Panc1 (cell line): ENCODE data around the gene PRTFDC1. TPM values are rescaled to one million over a fixed set of nuclear protein-coding genes. Genes with fewer than 3 reads are reported as not detected.

Experiments used
- ATAC-seq: fragments of 200-7000 bp; cut with Tn5 transposase; 2 replicates; pipeline ENCODE4 v1.9.1; 2020; ENCODE audit warnings: mild to moderate bottlenecking, moderate library complexity
- BruUV-seq: library from RNA; stranded (reverse); fragments of 400-500 nt; replicated peaks from 2 replicates; lab custom pipeline; 2021; lab: Mats Ljungman, UMichigan
- CTCF ChIA-PET: fragments of 300-600 bp; sonication (Branson Sonifier 250); formaldehyde crosslinking; loops from one replicate; lab custom pipeline; 2022; ENCODE audit warnings: antibody characterized with exemption; lab: Charles Lee
- POLR2A ChIA-PET: fragments of 300-600 bp; sonication (Branson Sonifier 250); formaldehyde crosslinking; loops from one replicate; lab custom pipeline; 2022; ENCODE audit warnings: antibody characterized with exemption; lab: Charles Lee
- DNase-seq: peaks from one replicate; pipeline ENCODE4 v3.0.0-alpha.2; 2010; ENCODE audit warnings: low read depth, low spot score
- H3K27ac ChIP-seq: 2 replicates; pipeline ENCODE4 v1.5.1; 2011; ENCODE audit warnings: mild to moderate bottlenecking, low read length, inconsistent platforms
- H3K27me3 ChIP-seq: fragments of 200-500 bp; sonication (Bioruptor generic); 2 replicates; pipeline ENCODE4 v1.6.0; 2014; ENCODE audit warnings: low read length, inconsistent platforms; ENCODE audit not compliant: control insufficient read depth, insufficient read depth
- H3K36me3 ChIP-seq: fragments of 200-500 bp; sonication (Bioruptor generic); 2 replicates; pipeline ENCODE4 v1.5.1; 2014; ENCODE audit warnings: inconsistent platforms, mild to moderate bottlenecking, low read length, moderate library complexity; ENCODE audit not compliant: control insufficient read depth, insufficient read depth
- H3K4me1 ChIP-seq: 2 replicates; pipeline ENCODE4 v1.5.1; 2011; ENCODE audit warnings: inconsistent platforms, mild to moderate bottlenecking, low read length, moderate library complexity; ENCODE audit not compliant: control insufficient read depth, insufficient read depth
- H3K4me3 ChIP-seq, 2 experiments: 2 replicates each; pipeline ENCODE4 v1.5.1; 2011 to 2012; ENCODE audit warnings: low read depth in 2 of 2, low read length in 2 of 2, mild to moderate bottlenecking in 2 of 2, inconsistent platforms in 1 of 2, moderate library complexity in 1 of 2
- H3K9me3 ChIP-seq: fragments of 200-500 bp; sonication (Bioruptor generic); 2 replicates; pipeline ENCODE4 v1.5.1; 2014; ENCODE audit warnings: low read depth, mild to moderate bottlenecking, inconsistent platforms, low read length, moderate library complexity; ENCODE audit not compliant: control insufficient read depth, insufficient read depth
- POLR2AphosphoS5 ChIP-seq: IDR thresholded peaks from 2 replicates; pipeline ENCODE4 v1.6.1; 2012; ENCODE audit warnings: mild to moderate bottlenecking, low read depth, low read length, moderate library complexity
- SIN3A ChIP-seq: IDR thresholded peaks from 2 replicates; pipeline ENCODE4 v1.6.1; 2012; ENCODE audit warnings: low read depth, mild to moderate bottlenecking, low read length, moderate library complexity, borderline replicate concordance; ENCODE audit not compliant: insufficient read depth
- TCF7L2 ChIP-seq: IDR thresholded peaks from 2 replicates; pipeline ENCODE4 v1.6.1; 2011; ENCODE audit warnings: mild to moderate bottlenecking, low read depth, low read length, inconsistent platforms
- in situ Hi-C: cut with HindIII; loops from 2 replicates; pipeline ENCODE4 v1.10.0; 2016; ENCODE audit warnings: low sequenced_read_pairs, low pct_unique_long_range_greater_than_20kb
- intact Hi-C: fragments of 100-400 bp; cut with micrococcal nuclease; formaldehyde crosslinking; loops from one replicate; pipeline ENCODE4 v1.10.0; 2022; ENCODE audit not compliant: unreplicated experiment
- total RNA-seq: library from RNA; stranded (reverse); gene quantifications from one replicate; pipeline ENCODE4 v1.2.1, GENCODE V29; 2021; ENCODE audit not compliant: unreplicated experiment
- TF ChIP-seq, protein P1 (sequence below), 2 experiments: IDR thresholded peaks; 2 replicates each; pipeline ENCODE4 v1.6.1; 2011 to 2012; ENCODE audit warnings: low read depth in 2 of 2, control low read depth in 1 of 2, low read length in 1 of 2, mild to moderate bottlenecking in 1 of 2, moderate library complexity in 1 of 2; ENCODE audit not compliant: insufficient read depth in 1 of 2
- TF ChIP-seq, protein P2 (sequence below): fragments of 450-650 bp; IDR thresholded peaks from 2 replicates; pipeline ENCODE4 v1.5.1; 2017; ENCODE audit warnings: mild to moderate bottlenecking

The PRTFDC1 gene
- total RNA-seq, 1 experiment from 2014 or later = 3.0 TPM

- no TSS peak for BruUV-seq
- CTCF ChIA-PET = no interaction called here
- Histone ChIP-seq H3K9me3 (no peaks in the 10 kb centered on the region), H3K27me3 (no peaks in the 10 kb centered on the region), H3K4me3 (no peak overlapping the region), H3K36me3 (no peaks in the 10 kb centered on the region), H3K27ac (no peak overlapping the region), H3K4me1 (no peaks in the 10 kb centered on the region; the same call in 1 of the 2 replicates)
- intact Hi-C loops (no loop called here), in situ Hi-C loops (no loop called here)
- POLR2A ChIA-PET = interaction anchor here (0.5 to 0.7 kb wide), 2 partner anchors 11 to 17 kb away, joined by 4 to 7 read pairs; no protein-coding TSS in a partner anchor
- ATAC-seq (no peak), DNase-seq (no peak)
- TF ChIP-seq POLR2AphosphoS5 = no peak
- TF ChIP-seq, protein P1, sequence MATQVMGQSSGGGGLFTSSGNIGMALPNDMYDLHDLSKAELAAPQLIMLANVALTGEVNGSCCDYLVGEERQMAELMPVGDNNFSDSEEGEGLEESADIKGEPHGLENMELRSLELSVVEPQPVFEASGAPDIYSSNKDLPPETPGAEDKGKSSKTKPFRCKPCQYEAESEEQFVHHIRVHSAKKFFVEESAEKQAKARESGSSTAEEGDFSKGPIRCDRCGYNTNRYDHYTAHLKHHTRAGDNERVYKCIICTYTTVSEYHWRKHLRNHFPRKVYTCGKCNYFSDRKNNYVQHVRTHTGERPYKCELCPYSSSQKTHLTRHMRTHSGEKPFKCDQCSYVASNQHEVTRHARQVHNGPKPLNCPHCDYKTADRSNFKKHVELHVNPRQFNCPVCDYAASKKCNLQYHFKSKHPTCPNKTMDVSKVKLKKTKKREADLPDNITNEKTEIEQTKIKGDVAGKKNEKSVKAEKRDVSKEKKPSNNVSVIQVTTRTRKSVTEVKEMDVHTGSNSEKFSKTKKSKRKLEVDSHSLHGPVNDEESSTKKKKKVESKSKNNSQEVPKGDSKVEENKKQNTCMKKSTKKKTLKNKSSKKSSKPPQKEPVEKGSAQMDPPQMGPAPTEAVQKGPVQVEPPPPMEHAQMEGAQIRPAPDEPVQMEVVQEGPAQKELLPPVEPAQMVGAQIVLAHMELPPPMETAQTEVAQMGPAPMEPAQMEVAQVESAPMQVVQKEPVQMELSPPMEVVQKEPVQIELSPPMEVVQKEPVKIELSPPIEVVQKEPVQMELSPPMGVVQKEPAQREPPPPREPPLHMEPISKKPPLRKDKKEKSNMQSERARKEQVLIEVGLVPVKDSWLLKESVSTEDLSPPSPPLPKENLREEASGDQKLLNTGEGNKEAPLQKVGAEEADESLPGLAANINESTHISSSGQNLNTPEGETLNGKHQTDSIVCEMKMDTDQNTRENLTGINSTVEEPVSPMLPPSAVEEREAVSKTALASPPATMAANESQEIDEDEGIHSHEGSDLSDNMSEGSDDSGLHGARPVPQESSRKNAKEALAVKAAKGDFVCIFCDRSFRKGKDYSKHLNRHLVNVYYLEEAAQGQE (IDR thresholded peaks at IDR 0.05; ENCODE audit: insufficient read depth in 1 of 2, low read depth in 2 of 2, low read length in 1 of 2) = no peak
- TF ChIP-seq SIN3A = no peak
- no peak for TF ChIP-seq TCF7L2
- TF ChIP-seq, protein P2, sequence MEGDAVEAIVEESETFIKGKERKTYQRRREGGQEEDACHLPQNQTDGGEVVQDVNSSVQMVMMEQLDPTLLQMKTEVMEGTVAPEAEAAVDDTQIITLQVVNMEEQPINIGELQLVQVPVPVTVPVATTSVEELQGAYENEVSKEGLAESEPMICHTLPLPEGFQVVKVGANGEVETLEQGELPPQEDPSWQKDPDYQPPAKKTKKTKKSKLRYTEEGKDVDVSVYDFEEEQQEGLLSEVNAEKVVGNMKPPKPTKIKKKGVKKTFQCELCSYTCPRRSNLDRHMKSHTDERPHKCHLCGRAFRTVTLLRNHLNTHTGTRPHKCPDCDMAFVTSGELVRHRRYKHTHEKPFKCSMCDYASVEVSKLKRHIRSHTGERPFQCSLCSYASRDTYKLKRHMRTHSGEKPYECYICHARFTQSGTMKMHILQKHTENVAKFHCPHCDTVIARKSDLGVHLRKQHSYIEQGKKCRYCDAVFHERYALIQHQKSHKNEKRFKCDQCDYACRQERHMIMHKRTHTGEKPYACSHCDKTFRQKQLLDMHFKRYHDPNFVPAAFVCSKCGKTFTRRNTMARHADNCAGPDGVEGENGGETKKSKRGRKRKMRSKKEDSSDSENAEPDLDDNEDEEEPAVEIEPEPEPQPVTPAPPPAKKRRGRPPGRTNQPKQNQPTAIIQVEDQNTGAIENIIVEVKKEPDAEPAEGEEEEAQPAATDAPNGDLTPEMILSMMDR = no peak
These were observed 41.8 kb downstream of the PRTFDC1 start for GRCh38 chr10:24910574-24910973.

- in situ Hi-C loops = no loop called here
- ChIA-PET POLR2A (no interaction called here), CTCF (no interaction called here)
- ATAC-seq = peak; percentile 90
- no peaks in the 10 kb centered on the region for H3K36me3 ChIP-seq
- no peaks in the 10 kb centered on the region; the same call in 1 of the 2 replicates for H3K4me1 ChIP-seq
- BruUV-seq = no TSS peak
- no peaks in the 10 kb centered on the region for H3K9me3 ChIP-seq
- TF ChIP-seq, protein P1 (IDR thresholded peaks at IDR 0.05; ENCODE audit: insufficient read depth in 1 of 2, low read depth in 2 of 2, low read length in 1 of 2) = no peak
- TF ChIP-seq SIN3A (no peak), TCF7L2 (no peak), POLR2AphosphoS5 (no peak)
- TF ChIP-seq, protein P2 = no peak
- H3K27ac ChIP-seq = no peak overlapping the region
- no peaks in the 10 kb centered on the region for H3K27me3 ChIP-seq
- intact Hi-C loops = no loop called here
- H3K4me3 ChIP-seq = no peak overlapping the region
- DNase-seq = no peak
These were observed 43.5 kb downstream of the PRTFDC1 start for GRCh38 chr10:24908793-24909423.
